GM19328 (cell line): Measurements from ENCODE around the gene APBA2.
"Not testable (repeated sequence)": the region's sequence is repeated elsewhere in the genome, so short reads cannot be mapped to it uniquely, and the experiment has no call there.

Experiments
- ATAC-seq: cut with Tn5 transposase; IDR thresholded peaks from one replicate; pipeline ENCODE4 v1.9.1; 2021; ENCODE audit warnings: mild to moderate bottlenecking, moderate library complexity; ENCODE audit not compliant: unreplicated experiment

The APBA2 gene

GRCh38 chr15:29142129-29142747 lies 256.5 kb downstream of the APBA2 start:
- no peak for ATAC-seq

- no peak for ATAC-seq
Observed at GRCh38 chr15:29143293-29143692, 257.5 kb downstream of the APBA2 start.

GRCh38 chr15:29143909-29144635 lies 258.3 kb downstream of the APBA2 start:
- no peak for ATAC-seq

- ATAC-seq: no peak
Observed at GRCh38 chr15:29149738-29150075, 263.9 kb downstream of the APBA2 start.

GRCh38 chr15:29150515-29151483 lies 265.0 kb downstream of the APBA2 start:
- ATAC-seq: no peak

- no peak for ATAC-seq
Observed at GRCh38 chr15:29151484-29151857, 265.7 kb downstream of the APBA2 start.

GRCh38 chr15:29156521-29156920 lies 270.7 kb downstream of the APBA2 start:
- no peak for ATAC-seq

GRCh38 chr15:29159771-29160455 lies 274.1 kb downstream of the APBA2 start:
- no peak for ATAC-seq

GRCh38 chr15:29162411-29162810 lies 276.6 kb downstream of the APBA2 start:
- ATAC-seq: no peak

- ATAC-seq: not testable (repeated sequence)
Observed at GRCh38 chr15:29167122-29167521, 281.3 kb downstream of the APBA2 start.
